GM10266 (cell line): ENCODE data around the gene TPST1.
"Not testable (repeated sequence)": the region's sequence is repeated elsewhere in the genome, so short reads cannot be mapped to it uniquely, and the experiment has no call there.

Source experiments
- DNase-seq: peaks from one replicate; pipeline ENCODE4 v3.0.0; 2012; ENCODE audit errors: extremely low spot score
- CTCF ChIP-seq: IDR thresholded peaks from 2 replicates; pipeline ENCODE4 v1.5.1; 2012; ENCODE audit warnings: mild to moderate bottlenecking, low read depth; ENCODE audit not compliant: control insufficient read depth, insufficient read depth; ENCODE audit errors: missing control alignments

TPST1 gene

GRCh38 chr7:66355756-66356155, 150.6 kb downstream of the TPST1 start:
- no peak for TF ChIP-seq CTCF
- no peak for DNase-seq

DNA sequence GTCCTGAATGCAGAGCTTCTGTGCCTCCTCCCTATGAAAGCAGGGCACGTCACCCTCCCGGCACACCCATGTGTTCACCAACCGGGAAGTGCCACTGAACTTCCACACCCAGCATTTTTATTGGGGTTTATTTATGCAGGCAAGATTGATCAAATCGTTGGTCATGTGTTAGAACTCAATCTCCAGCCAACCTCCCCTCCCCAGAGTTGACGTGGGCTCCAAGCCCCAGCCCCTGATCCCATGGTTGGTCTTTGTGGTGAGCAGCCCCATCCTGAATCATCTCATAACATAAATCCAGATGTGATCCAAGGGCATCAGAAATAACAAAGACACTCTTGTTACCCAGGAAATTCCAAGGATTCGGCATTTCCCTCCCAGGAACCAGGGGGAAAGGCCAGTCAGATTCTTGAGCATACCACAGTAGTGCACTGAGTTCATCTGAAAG, 151.2 kb downstream of the TPST1 start:
- no peak for DNase-seq

GRCh38 chr7:66357087-66357486, 152.0 kb downstream of the TPST1 start:
- DNase-seq = no peak
- no peak for TF ChIP-seq CTCF

More for the DNA sequence above, 151.2 kb downstream of the TPST1 start:
- TF ChIP-seq CTCF = no peak

- no peak for DNase-seq
- TF ChIP-seq CTCF = no peak
Observed at GRCh38 chr7:66359656-66360211, 154.6 kb downstream of the TPST1 start.

GRCh38 chr7:66362136-66362535, 157.0 kb downstream of the TPST1 start:
- no peak for TF ChIP-seq CTCF
- DNase-seq = no peak

DNA sequence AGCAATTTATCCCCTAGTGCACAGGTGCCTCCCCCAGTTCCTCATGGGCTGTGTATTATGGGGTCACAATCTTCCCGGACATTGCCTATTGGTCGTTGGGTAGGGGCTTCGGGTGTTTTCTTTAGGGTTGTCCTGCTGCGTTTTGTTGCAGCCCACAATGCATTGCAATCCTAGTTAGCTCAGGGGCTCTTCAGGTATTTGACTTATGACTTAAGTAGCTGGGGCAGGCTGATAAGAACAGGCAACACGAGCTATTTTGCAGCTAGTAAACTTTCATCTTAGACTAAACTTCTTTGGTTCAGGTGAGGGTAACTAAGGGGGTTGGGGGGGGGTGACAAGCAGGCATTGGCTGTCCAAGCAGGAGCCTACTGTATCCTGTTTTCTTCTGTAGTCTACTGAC, 158.5 kb downstream of the TPST1 start:
- DNase-seq = no peak
- no peak for TF ChIP-seq CTCF

DNA sequence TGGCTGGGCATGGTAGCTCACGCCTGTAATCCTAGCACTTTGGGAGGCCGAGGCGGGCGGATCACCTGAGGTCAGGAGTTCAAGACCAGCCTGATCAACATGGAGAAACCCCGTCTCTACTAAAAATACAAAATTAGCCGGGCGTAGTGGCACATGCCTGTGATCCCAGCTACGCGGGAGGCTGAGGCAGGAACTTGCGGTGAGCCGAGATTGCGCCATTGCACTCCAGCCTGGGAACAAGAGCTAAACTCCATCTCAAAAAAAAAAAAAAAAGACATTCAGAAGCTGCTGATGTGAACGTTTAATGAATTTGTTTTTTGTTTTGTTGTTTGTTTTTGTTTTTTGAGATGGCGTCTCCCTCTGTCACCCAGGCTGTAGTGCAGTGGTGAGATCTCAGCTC, 159.9 kb downstream of the TPST1 start:
- DNase-seq = not testable (repeated sequence)
